Measurements from ENCODE around the gene B4GALT6.
"Not testable (repeated sequence)": the region's sequence is repeated elsewhere in the genome, so short reads cannot be mapped to it uniquely, and the experiment has no call there.

The B4GALT6 gene, protein sequence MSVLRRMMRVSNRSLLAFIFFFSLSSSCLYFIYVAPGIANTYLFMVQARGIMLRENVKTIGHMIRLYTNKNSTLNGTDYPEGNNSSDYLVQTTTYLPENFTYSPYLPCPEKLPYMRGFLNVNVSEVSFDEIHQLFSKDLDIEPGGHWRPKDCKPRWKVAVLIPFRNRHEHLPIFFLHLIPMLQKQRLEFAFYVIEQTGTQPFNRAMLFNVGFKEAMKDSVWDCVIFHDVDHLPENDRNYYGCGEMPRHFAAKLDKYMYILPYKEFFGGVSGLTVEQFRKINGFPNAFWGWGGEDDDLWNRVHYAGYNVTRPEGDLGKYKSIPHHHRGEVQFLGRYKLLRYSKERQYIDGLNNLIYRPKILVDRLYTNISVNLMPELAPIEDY

GRCh38 chr18:31684279-31685096 lies at the start of gene B4GALT6:
TSS of gene B4GALT6 (minus strand) at chr18:31684581. CDS start at chr18:31684426, 155 bp downstream.
- DNase-seq, result peak; percentile 9

DNA sequence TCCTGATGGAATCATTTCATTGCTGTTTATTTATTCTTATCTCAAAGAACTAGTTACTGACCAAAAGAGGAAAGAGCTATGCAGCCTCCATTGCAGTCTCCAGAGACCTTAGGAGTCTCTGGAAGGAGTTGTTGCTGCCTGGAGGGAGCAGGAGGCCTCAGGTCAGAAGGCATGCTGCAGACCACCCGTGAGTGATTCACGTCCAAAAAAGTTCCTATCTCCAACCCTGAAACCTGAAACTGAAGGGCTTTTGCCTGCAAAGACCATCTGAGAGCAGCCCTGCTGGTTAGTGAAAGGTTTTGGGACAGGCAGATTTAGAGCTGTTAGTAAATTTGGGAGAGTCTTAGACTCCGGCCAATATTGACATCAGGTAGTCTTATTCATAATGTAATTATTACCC lies 47.2 kb upstream of the B4GALT6 start:
- no peak for DNase-seq

DNA sequence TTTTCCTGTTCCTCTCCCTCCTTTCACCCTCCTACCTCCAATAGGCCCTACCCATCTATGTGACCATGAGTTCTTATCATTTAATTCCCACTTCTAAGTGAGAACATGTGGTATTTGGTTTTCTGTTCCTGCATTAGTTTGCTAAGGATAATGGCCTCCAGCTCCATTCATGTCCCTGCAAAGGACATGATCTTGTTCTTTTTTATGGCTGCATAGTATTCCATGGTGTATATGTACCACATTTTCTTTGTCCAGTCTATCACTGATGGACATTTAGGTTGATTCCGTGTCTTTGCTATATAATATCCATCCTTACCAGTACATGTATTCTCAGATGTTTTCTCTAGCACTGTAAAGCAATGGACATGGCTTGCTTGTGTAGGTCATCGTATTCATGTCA lies 44.8 kb upstream of the B4GALT6 start:
- not testable (repeated sequence) for DNase-seq

- DNase-seq, result no peak
These were observed 39.8 kb upstream of the B4GALT6 start for GRCh38 chr18:31723990-31724711.

DNA sequence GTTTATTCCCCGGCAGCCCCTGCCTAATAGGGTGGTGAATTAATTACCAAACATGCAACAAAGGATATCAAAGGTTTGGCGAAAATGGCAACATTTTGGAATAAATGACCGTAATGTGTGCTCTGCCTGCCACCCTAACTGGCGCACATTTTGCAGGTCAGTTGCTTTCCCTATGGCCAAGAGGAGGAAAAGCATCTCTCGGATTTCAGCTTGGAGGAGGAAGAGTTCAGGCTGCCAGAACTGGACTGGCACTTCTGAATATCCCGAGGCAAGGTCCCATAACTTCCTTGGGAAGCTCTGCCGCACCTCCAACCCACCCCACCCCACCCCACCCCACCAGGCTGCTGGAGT lies 39.2 kb upstream of the B4GALT6 start:
- DNase-seq, result no peak

GRCh38 chr18:31722369-31722957 lies 38.1 kb upstream of the B4GALT6 start:
- peak; percentile 74 for DNase-seq

GRCh38 chr18:31721601-31722000 lies 37.2 kb upstream of the B4GALT6 start:
- no peak for DNase-seq

GRCh38 chr18:31720867-31721266 lies 36.5 kb upstream of the B4GALT6 start:
- no peak for DNase-seq

- no peak for DNase-seq
These were observed 35.1 kb upstream of the B4GALT6 start for GRCh38 chr18:31719363-31720006.

- DNase-seq, result no peak
These were observed 34.0 kb upstream of the B4GALT6 start for GRCh38 chr18:31718386-31718785.

- no peak for DNase-seq
These were observed 32.0 kb upstream of the B4GALT6 start for GRCh38 chr18:31716362-31716761.

GRCh38 chr18:31711365-31712172 lies 27.2 kb upstream of the B4GALT6 start:
- no peak for DNase-seq

- DNase-seq, result no peak
These were observed 26.4 kb upstream of the B4GALT6 start for GRCh38 chr18:31710826-31711225.

DNA sequence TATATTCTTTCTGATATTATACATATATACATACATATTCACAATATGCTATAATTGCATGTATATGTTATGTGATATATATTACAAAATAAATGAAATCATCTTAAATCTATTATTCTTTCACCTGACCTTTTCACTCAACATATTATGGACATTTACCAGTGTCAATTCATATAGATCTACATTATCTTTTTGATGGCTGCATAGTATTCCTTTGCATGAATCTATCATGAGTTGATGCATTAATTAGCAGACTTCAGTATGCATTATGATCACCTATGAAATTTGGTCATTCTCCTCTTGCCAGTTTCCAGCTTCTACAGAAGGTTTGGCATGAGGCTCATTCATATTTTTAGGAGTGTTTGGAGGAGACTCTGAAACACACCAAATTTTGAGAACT lies 23.4 kb upstream of the B4GALT6 start:
- no peak for DNase-seq

GRCh38 chr18:31702449-31702848 lies 18.1 kb upstream of the B4GALT6 start:
- DNase-seq, result no peak

DNA sequence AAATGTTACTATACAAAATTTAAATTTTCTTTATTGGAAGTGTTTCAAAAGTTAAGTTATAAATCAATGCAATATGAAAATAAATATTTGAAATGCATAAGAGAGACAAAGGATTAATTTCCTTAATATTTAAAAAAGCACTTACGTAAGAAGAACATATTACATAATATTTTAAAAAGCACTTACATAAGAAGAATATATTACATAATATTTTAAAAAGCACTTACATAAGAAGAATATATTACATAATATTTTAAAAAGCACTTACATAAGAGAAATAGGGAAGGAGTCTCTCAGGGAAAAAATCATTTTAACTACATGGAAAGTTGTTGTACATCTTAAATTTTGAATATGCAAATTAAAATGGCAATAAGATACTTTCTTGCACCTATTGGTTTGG lies 17.4 kb upstream of the B4GALT6 start:
- no peak for DNase-seq

- no peak for DNase-seq
These were observed 16.6 kb upstream of the B4GALT6 start for GRCh38 chr18:31700990-31701389.

- no peak for DNase-seq
These were observed 13.2 kb upstream of the B4GALT6 start for GRCh38 chr18:31697351-31698298.

GRCh38 chr18:31695989-31696388 lies 11.6 kb upstream of the B4GALT6 start:
- DNase-seq, result no peak

GRCh38 chr18:31694297-31694696 lies 9.9 kb upstream of the B4GALT6 start:
- no peak for DNase-seq

DNA sequence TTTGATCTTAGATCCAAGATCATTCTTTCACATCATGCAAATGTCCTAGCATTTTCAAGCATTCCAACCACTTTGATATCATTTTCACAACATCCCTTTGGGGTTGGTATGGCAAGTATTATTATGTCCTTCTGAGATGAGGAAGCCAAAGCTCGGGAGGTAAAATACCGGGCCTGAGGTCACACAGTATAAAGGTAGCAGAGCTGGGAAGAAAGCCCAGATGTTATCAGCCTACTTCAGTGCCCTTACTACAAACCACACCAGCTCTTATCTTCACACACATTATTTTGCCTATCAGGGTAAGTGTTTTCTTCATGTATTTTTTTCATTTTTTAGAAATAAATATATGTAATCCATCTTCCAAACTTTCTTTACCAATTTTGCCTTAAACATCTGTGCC lies 4.2 kb upstream of the B4GALT6 start:
- no peak for DNase-seq
